Measurements from ENCODE around the gene AMIGO3. TPM values are rescaled to one million over a fixed set of nuclear protein-coding genes. Genes with fewer than 3 reads are reported as not detected.

Gene AMIGO3
- total and polyA plus RNA-seq, 2 of the 8 experiments (the other 6 are each of a cell fraction or from before 2014, with no cell fraction given): 1.6 to 8.8 TPM

DNA sequence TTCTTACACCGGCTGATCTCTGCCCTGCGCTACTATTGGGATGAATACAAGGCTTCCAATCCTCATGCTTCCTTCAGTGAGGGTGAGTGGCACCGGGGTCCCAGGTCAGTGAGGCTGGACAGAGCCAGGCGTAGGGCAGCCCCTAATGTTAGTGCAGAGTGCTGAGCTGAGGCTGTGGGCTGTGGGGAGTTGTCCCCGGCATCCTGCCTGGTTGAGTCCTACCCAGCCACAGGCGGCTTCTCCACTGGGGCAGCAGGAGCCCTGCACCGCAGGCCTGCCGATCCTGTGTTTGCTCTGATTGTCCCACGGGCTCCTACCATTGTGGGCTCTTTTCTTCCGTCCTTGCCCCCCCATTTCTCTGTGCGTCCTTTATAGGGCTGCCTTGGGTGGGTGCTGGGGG lies 16.8 kb downstream of the AMIGO3 start (continued):
- no peak for TF ChIP-seq EP300 (IDR thresholded peaks at IDR 0.05; ENCODE audit: borderline replicate concordance in 1 of 2, low read depth in 2 of 2, low read length in 2 of 2)
- TF ChIP-seq HDAC6 (IDR thresholded peaks at IDR 0.05; ENCODE audit: low read depth, low read length): no peak
- TF ChIP-seq JUN (IDR thresholded peaks at IDR 0.05; ENCODE audit: low read depth, low read length): no peak
- TF ChIP-seq SP4 (IDR thresholded peaks at IDR 0.05; ENCODE audit: low read length): no peak
